A549 (cell line): ENCODE results near the gene PDXK. TPM values are rescaled to one million over a fixed set of nuclear protein-coding genes. Genes with fewer than 3 reads are reported as not detected.

Source experiments
- ATAC-seq, 2 experiments: fragments of 200-7000 bp in 1 of 2; fragments of >200 bp in 1 of 2; cut with Nextera tagmentation in 1 of 2; cut with Tn5 transposase in 1 of 2; 3 replicates each; pipeline versions ENCODE4 v1.8.0 to v1.9.1; 2018 to 2020; ENCODE audit warnings: mild to moderate bottlenecking in 1 of 2, moderate library complexity in 1 of 2
- CTCF ChIA-PET: fragments of 300-600 bp; sonication (Branson Sonifier 250); formaldehyde crosslinking; extraction: SDS; loops from one replicate; lab custom pipeline; 2021; ENCODE audit warnings: antibody characterized with exemption, inconsistent platforms; lab: Yijun Ruan, JAX
- POLR2A ChIA-PET: fragments of 350-600 bp; formaldehyde crosslinking; extraction: SDS; loops from one replicate; lab custom pipeline; 2021; ENCODE audit warnings: antibody characterized with exemption, inconsistent platforms; lab: Yijun Ruan, JAX
- DNase-seq, 2 experiments: peaks; one replicate each; pipeline versions ENCODE4 v3.0.0 to v3.0.0-alpha.2; 2011 to 2016; ENCODE audit warnings: low read depth in 1 of 2, low spot score in 1 of 2
- FAIRE-seq: peaks from 2 replicates; lab custom pipeline; 2011; peaks lifted over from hg19 to GRCh38; lab: Jason Lieb, UNC
- H3K27ac ChIP-seq, 2 experiments: fragments of >200 bp; sonication (Bioruptor Twin); formaldehyde crosslinking; 3 replicates each; pipeline ENCODE4 v1.5.1; 2016 to 2017
- H3K4me1 ChIP-seq: fragments of >200 bp; sonication (Bioruptor Twin); formaldehyde crosslinking; 3 replicates; pipeline ENCODE4 v1.6.1; 2016
- H3K4me2 ChIP-seq: fragments of >200 bp; sonication (Bioruptor Twin); formaldehyde crosslinking; 3 replicates; pipeline ENCODE4 v1.6.1; 2016
- H3K4me3 ChIP-seq: fragments of >200 bp; sonication (Bioruptor Twin); formaldehyde crosslinking; 3 replicates; pipeline ENCODE4 v1.5.1; 2016
- H3K9me3 ChIP-seq: fragments of >200 bp; sonication (Bioruptor Twin); formaldehyde crosslinking; 3 replicates; pipeline ENCODE4 v1.6.1; 2016
- BHLHE40 ChIP-seq: IDR thresholded peaks from 2 replicates; pipeline ENCODE4 v1.6.1; 2012; ENCODE audit warnings: low read depth, low read length, inconsistent platforms
- CTCF ChIP-seq: fragments of >200 bp; sonication (Bioruptor Twin); formaldehyde crosslinking; IDR thresholded peaks from 3 replicates; pipeline ENCODE4 v1.5.1; 2016
- E2F6 ChIP-seq: IDR thresholded peaks from 2 replicates; pipeline ENCODE4 v1.6.1; 2012; ENCODE audit warnings: low read depth, borderline replicate concordance
- EHF ChIP-seq: fragments of 250-450 bp; sonication (Bioruptor Pico); IDR thresholded peaks from 2 replicates; pipeline ENCODE4 v1.5.0; 2020; ENCODE audit warnings: mild to moderate bottlenecking
- EHMT2 ChIP-seq: fragments of 200-600 bp; sonication (generic); IDR thresholded peaks from 2 replicates; pipeline ENCODE4 v1.6.1; 2016; ENCODE audit warnings: antibody characterized with exemption, low read depth, mild to moderate bottlenecking, moderate library complexity
- FOSB ChIP-seq: fragments of 250-450 bp; sonication (Bioruptor Pico); IDR thresholded peaks from 2 replicates; pipeline ENCODE4 v1.5.0; 2020; ENCODE audit warnings: mild to moderate bottlenecking, moderate library complexity
- FOSL2 ChIP-seq, 2 experiments: fragments of 450-650 bp in 1 of 2; fragments of >200 bp in 1 of 2; sonication (Bioruptor Twin) in 1 of 2; formaldehyde crosslinking; IDR thresholded peaks; 2 replicates each; pipeline versions ENCODE4 v1.5.0 to v1.6.1; 2016 to 2020; ENCODE audit warnings: mild to moderate bottlenecking in 1 of 2, moderate library complexity in 1 of 2
- FOXS1 ChIP-seq: fragments of 250-450 bp; sonication (Bioruptor Pico); IDR thresholded peaks from 2 replicates; pipeline ENCODE4 v1.5.0; 2020; ENCODE audit warnings: mild to moderate bottlenecking, moderate library complexity
- GATA3 ChIP-seq: IDR thresholded peaks from 2 replicates; pipeline ENCODE4 v1.6.1; 2012; ENCODE audit warnings: borderline replicate concordance
- HEYL ChIP-seq: fragments of 250-450 bp; sonication (Bioruptor Pico); IDR thresholded peaks from 2 replicates; pipeline ENCODE4 v1.8.0; 2021; ENCODE audit warnings: mild to moderate bottlenecking, moderate library complexity
- HOXA7 ChIP-seq: fragments of 250-450 bp; sonication (Bioruptor Pico); IDR thresholded peaks from 2 replicates; pipeline ENCODE4 v1.5.0; 2020; ENCODE audit warnings: mild to moderate bottlenecking, moderate library complexity
- HOXB13 ChIP-seq: fragments of 250-450 bp; sonication (Bioruptor Pico); IDR thresholded peaks from 2 replicates; pipeline ENCODE4 v1.5.0; 2020; ENCODE audit warnings: low read depth, mild to moderate bottlenecking, moderate library complexity
- JUN ChIP-seq, 2 experiments: fragments of >200 bp; sonication (Bioruptor Twin); formaldehyde crosslinking; IDR thresholded peaks; 2 replicates in 1 of 2; 3 replicates in 1 of 2; pipeline ENCODE4 v1.6.1; 2016 to 2017
- KDM1A ChIP-seq: fragments of 200-600 bp; sonication (generic); IDR thresholded peaks from 2 replicates; pipeline ENCODE4 v1.6.1; 2016; ENCODE audit warnings: low read depth, mild to moderate bottlenecking
- MAFK ChIP-seq: fragments of 450-650 bp; IDR thresholded peaks from 2 replicates; pipeline ENCODE4 v1.6.1; 2014; ENCODE audit not compliant: partially characterized antibody
- MAX ChIP-seq: IDR thresholded peaks from 2 replicates; pipeline ENCODE4 v1.6.1; 2012
- MYC ChIP-seq: IDR thresholded peaks from 2 replicates; pipeline ENCODE4 v1.6.1; 2012; ENCODE audit warnings: mild to moderate bottlenecking, inconsistent platforms, low read length, improper control_type of control experiment, borderline replicate concordance
- NFE2L2 ChIP-seq: fragments of 150-350 bp; conservative IDR thresholded peaks from 2 replicates; pipeline ENCODE4 v1.6.1; 2014; ENCODE audit warnings: low read length
- NPAS2 ChIP-seq: fragments of 250-450 bp; sonication (Bioruptor Pico); IDR thresholded peaks from 2 replicates; pipeline ENCODE4 v1.8.0; 2022; ENCODE audit warnings: mild to moderate bottlenecking, moderate library complexity, borderline replicate concordance
- PBX3 ChIP-seq: IDR thresholded peaks from 2 replicates; pipeline ENCODE4 v1.6.1; 2012
- POLR2AphosphoS2 ChIP-seq: conservative IDR thresholded peaks from 2 replicates; pipeline ENCODE4 v1.6.1; 2012; ENCODE audit warnings: low read length, improper control_type of control experiment, inconsistent platforms
- RAD21 ChIP-seq, 2 experiments: fragments of >200 bp in 1 of 2; sonication (Bioruptor Twin) in 1 of 2; formaldehyde crosslinking in 1 of 2; IDR thresholded peaks in 1 of 2; conservative IDR thresholded peaks in 1 of 2; 2 replicates in 1 of 2; 3 replicates in 1 of 2; pipeline ENCODE4 v1.6.1; 2012 to 2018; ENCODE audit warnings: inconsistent platforms in 1 of 2
- SREBF2 ChIP-seq: fragments of 450-650 bp; IDR thresholded peaks from 2 replicates; pipeline ENCODE4 v1.6.1; 2014; ENCODE audit warnings: mild to moderate bottlenecking, moderate library complexity
- TFCP2L1 ChIP-seq: fragments of 250-450 bp; sonication (Bioruptor Pico); IDR thresholded peaks from 2 replicates; pipeline ENCODE4 v1.5.0; 2021; ENCODE audit warnings: mild to moderate bottlenecking
- TP53 ChIP-seq: fragments of 250-450 bp; sonication (Bioruptor Pico); IDR thresholded peaks from 2 replicates; pipeline ENCODE4 v1.5.0; 2021; ENCODE audit warnings: mild to moderate bottlenecking, moderate library complexity
- USF2 ChIP-seq: fragments of 450-650 bp; IDR thresholded peaks from 2 replicates; pipeline ENCODE4 v1.6.1; 2014; ENCODE audit warnings: antibody characterized with exemption
- WGBS: methylation state at CpG from one replicate; pipeline ENCODE4 v1.1.6; 2017; ENCODE audit errors: missing lambda C conversion rate; 5-methylcytosine and 5-hydroxymethylcytosine counted together
- polyA plus RNA-seq, 4 experiments: library from polyadenylated mRNA; depleted of rRNA in 3 of 4; stranded (reverse); fragments of >200 nt; fragmentation: RNase III in 1 of 4; extraction: RNeasy Plus Mini Kit Qiagen cat#74134 plus additional on column Dnase treatment in 1 of 4; gene quantifications; 2 replicates in 3 of 4; 3 replicates in 1 of 4; pipeline ENCODE4 v1.2.3, GENCODE V29; 2011 to 2017

PDXK gene
- polyA plus RNA-seq, 2 of the 4 experiments (the other 2 are of a cell fraction) = 220 to 292 TPM

- peak overlapping the region; percentile 94 to 97 for H3K27ac ChIP-seq
- ChIA-PET POLR2A (interaction anchor here (1.3 kb wide), 1 partner anchor 39 kb away, joined by 3 read pairs; no protein-coding TSS in a partner anchor), CTCF (interaction anchor here (1.2 kb wide), 1 partner anchor 21 kb away, joined by 6 read pairs; the partner anchor contains the start of gene RRP1)
- 40% methylated on average over 22 of the region's 34 CpGs for WGBS
- H3K4me1 ChIP-seq = peaks cover 54% of the 10 kb centered on the region
- no peak for FAIRE-seq
- H3K4me3 ChIP-seq = no peak overlapping the region
- peak; percentile 57 to 65 for ATAC-seq
- DNase-seq = peak; percentile 38 to 89
- TF ChIP-seq USF2 (no peak), EHF (CRISPR knock-in tag) (0 out of 2 replicates have a peak, but pooled peaks have one; percentile 39), TP53 (CRISPR knock-in tag) (no peak), HOXB13 (CRISPR knock-in tag) (peak; percentile 16), FOSL2 (IDR thresholded peaks at IDR 0.05) (no peak), FOSL2 (CRISPR knock-in tag; IDR thresholded peaks at IDR 0.05) (peak; percentile 65), MYC (peak; percentile 61), FOXS1 (no peak), BHLHE40 (no peak), TFCP2L1 (CRISPR knock-in tag) (peak; percentile 17), POLR2AphosphoS2 (no peak; the same call in 1 of the 2 replicates), EHMT2 (no peak), GATA3 (no peak; the same call in 1 of the 2 replicates), MAFK (peak; percentile 94), SREBF2 (no peak), E2F6 (peak; percentile 61; the same call in 1 of the 2 replicates), FOSB (CRISPR knock-in tag) (no peak), JUN (IDR thresholded peaks at IDR 0.05) (peak in 1 of 2 experiments; percentile 29; a peak in 2 of 5 replicates), CTCF (no peak), MAX (peak; percentile 90), NPAS2 (no peak), KDM1A (no peak), NFE2L2 (peak; percentile 74)
- TF ChIP-seq, all 56 proteins: peak for 10
- H3K4me2 ChIP-seq = peak overlapping the region; percentile 62
- H3K9me3 ChIP-seq = no peaks in the 10 kb centered on the region
These were observed 49.3 kb downstream of the PDXK start for GRCh38 chr21:43767984-43768867.

- WGBS = 84% methylated on average over 8 of the region's 8 CpGs
- DNase-seq (no peak), ATAC-seq (peak; percentile 3 to 6; a peak in 3 of 6 replicates)
- H3K4me1 ChIP-seq = peaks cover 48% of the 10 kb centered on the region
- H3K4me2 ChIP-seq = peak overlapping the region; percentile 62; the same call in 2 of the 3 replicates
- CTCF ChIA-PET = interaction anchor here (1.2 kb wide), 1 partner anchor 20 kb away, joined by 6 read pairs; the partner anchor contains the start of gene RRP1
- TF ChIP-seq GATA3 (no peak), RAD21 (conservative IDR thresholded peaks at IDR 0.05 in 1 of 2, IDR thresholded peaks at IDR 0.05 in 1 of 2) (no peak), PBX3 (no peak), HOXA7 (CRISPR knock-in tag) (no peak), FOSB (CRISPR knock-in tag) (peak; percentile 48; the same call in 1 of the 2 replicates), HEYL (CRISPR knock-in tag) (no peak)
- TF ChIP-seq, all 56 proteins: peak for 1
- Histone ChIP-seq H3K4me3 (no peak overlapping the region), H3K27ac (peak overlapping the region; percentile 94 to 97), H3K9me3 (no peaks in the 10 kb centered on the region)
- POLR2A ChIA-PET = no interaction called here
- no peak for FAIRE-seq
These were observed 49.9 kb downstream of the PDXK start for GRCh38 chr21:43768868-43769167.
